GM20000 (cell line): ENCODE data around the gene IKZF4.
"Not testable (repeated sequence)": the region's sequence is repeated elsewhere in the genome, so short reads cannot be mapped to it uniquely, and the experiment has no call there.

Experiments
- DNase-seq: peaks from one replicate; pipeline ENCODE4 v3.0.0; 2012; ENCODE audit warnings: low spot score
- CTCF ChIP-seq: IDR thresholded peaks from 2 replicates; pipeline ENCODE4 v1.5.1; 2012; ENCODE audit warnings: mild to moderate bottlenecking, control low read depth; ENCODE audit errors: extremely low read depth, missing control alignments

The IKZF4 gene

GRCh38 chr12:55979069-55979468 is 41.8 kb upstream of the IKZF4 start:
- no peak for DNase-seq
- TF ChIP-seq CTCF = no peak

- DNase-seq = not testable (repeated sequence)
These were observed 39.0 kb upstream of the IKZF4 start for GRCh38 chr12:55981882-55982281.

GRCh38 chr12:55982319-55982936 is 38.4 kb upstream of the IKZF4 start:
- no peak for TF ChIP-seq CTCF
- peak; percentile 68 for DNase-seq

- no peak for TF ChIP-seq CTCF
- DNase-seq = no peak
These were observed 37.5 kb upstream of the IKZF4 start for GRCh38 chr12:55983232-55983842.

GRCh38 chr12:55984861-55985260 is 36.0 kb upstream of the IKZF4 start:
- no peak for TF ChIP-seq CTCF
- DNase-seq = no peak

GRCh38 chr12:55985341-55985740 is 35.5 kb upstream of the IKZF4 start:
- TF ChIP-seq CTCF = no peak
- DNase-seq = no peak

- DNase-seq = not testable (repeated sequence)
These were observed 34.9 kb upstream of the IKZF4 start for GRCh38 chr12:55985976-55986375.

- no peak for TF ChIP-seq CTCF
- DNase-seq = no peak
These were observed 29.7 kb upstream of the IKZF4 start for GRCh38 chr12:55991110-55991509.
